ENCODE results near the gene PIGL. TPM values are rescaled to one million over a fixed set of nuclear protein-coding genes. Genes with fewer than 3 reads are reported as not detected.
A peak's percentile ranks its signal among the peaks of the same experiment; 100 is the strongest.

PIGL gene
- total RNA-seq, 6 experiments from 2014 or later, result 12.0 to 15.5 (median 14.9) TPM

- DNase-seq, result no peak
- Mint-ChIP-seq H3K9me3 (no peaks in the 10 kb centered on the region), H3K27me3 (ENCODE audit: insufficient read depth) (no peaks in the 10 kb centered on the region), H3K4me3 (no peak overlapping the region), H3K36me3 (ENCODE audit: low read depth) (peaks cover 4% of the 10 kb centered on the region), H3K4me1 (ENCODE audit: low read depth) (peaks cover 31% of the 10 kb centered on the region), H3K27ac (peak overlapping the region; percentile 48; the same call in 1 of the 2 replicates)
- TF ChIP-seq CTCF (IDR thresholded peaks at IDR 0.05), result no peak
Measured at GRCh38 chr17:16251043-16251442, 34.0 kb downstream of the PIGL start.

GRCh38 chr17:16251556-16251955, 34.5 kb downstream of the PIGL start:
- no peaks in the 10 kb centered on the region for H3K27me3 Mint-ChIP-seq (ENCODE audit: insufficient read depth)
- no peak for TF ChIP-seq CTCF (IDR thresholded peaks at IDR 0.05)
- no peaks in the 10 kb centered on the region for H3K9me3 Mint-ChIP-seq
- peaks cover 4% of the 10 kb centered on the region for H3K36me3 Mint-ChIP-seq (ENCODE audit: low read depth)
- no peak overlapping the region for H3K4me3 Mint-ChIP-seq
- H3K27ac Mint-ChIP-seq, result no peak overlapping the region
- peaks cover 31% of the 10 kb centered on the region for H3K4me1 Mint-ChIP-seq (ENCODE audit: low read depth)
- DNase-seq, result no peak

GRCh38 chr17:16254773-16255400, 37.9 kb downstream of the PIGL start:
- no peak overlapping the region for H3K4me3 Mint-ChIP-seq
- no peaks in the 10 kb centered on the region for H3K27me3 Mint-ChIP-seq (ENCODE audit: insufficient read depth)
- no peaks in the 10 kb centered on the region for H3K9me3 Mint-ChIP-seq
- H3K27ac Mint-ChIP-seq, result no peak overlapping the region
- H3K4me1 Mint-ChIP-seq (ENCODE audit: low read depth), result peaks cover 23% of the 10 kb centered on the region
- DNase-seq, result no peak
- H3K36me3 Mint-ChIP-seq (ENCODE audit: low read depth), result no peaks in the 10 kb centered on the region
- TF ChIP-seq CTCF (IDR thresholded peaks at IDR 0.05), result no peak

GRCh38 chr17:16255481-16255921, 38.5 kb downstream of the PIGL start:
- Mint-ChIP-seq H3K27ac (peak overlapping the region; percentile 8; the same call in 1 of the 2 replicates), H3K36me3 (ENCODE audit: low read depth) (no peaks in the 10 kb centered on the region), H3K4me1 (ENCODE audit: low read depth) (peaks cover 18% of the 10 kb centered on the region), H3K9me3 (no peaks in the 10 kb centered on the region), H3K27me3 (ENCODE audit: insufficient read depth) (no peaks in the 10 kb centered on the region), H3K4me3 (no peak overlapping the region)
- DNase-seq, result no peak
- no peak for TF ChIP-seq CTCF (IDR thresholded peaks at IDR 0.05)

- no peak overlapping the region for H3K4me3 Mint-ChIP-seq
- no peak overlapping the region for H3K27ac Mint-ChIP-seq
- H3K4me1 Mint-ChIP-seq (ENCODE audit: low read depth), result peaks cover 12% of the 10 kb centered on the region
- H3K27me3 Mint-ChIP-seq (ENCODE audit: insufficient read depth), result no peaks in the 10 kb centered on the region
- H3K36me3 Mint-ChIP-seq (ENCODE audit: low read depth), result no peaks in the 10 kb centered on the region
- DNase-seq, result no peak
- no peak for TF ChIP-seq CTCF (IDR thresholded peaks at IDR 0.05)
- H3K9me3 Mint-ChIP-seq, result no peaks in the 10 kb centered on the region
Measured at GRCh38 chr17:16258901-16259300, 41.9 kb downstream of the PIGL start.

Measured in HFFc6 (cell line).